HepG2 (cell line): ENCODE data around the gene HELZ2. TPM values are rescaled to one million over a fixed set of nuclear protein-coding genes. Genes with fewer than 3 reads are reported as not detected.

ENCODE experiments used
- ATF3 ChIP-seq: sonication (generic); formaldehyde crosslinking; IDR thresholded peaks from 2 replicates; pipeline ENCODE4 v1.4.0; 2020; ENCODE audit warnings: missing genetic modification reagents
- CAMTA2 ChIP-seq: sonication (generic); formaldehyde crosslinking; IDR thresholded peaks from 2 replicates; pipeline ENCODE4 v1.4.0; 2020; ENCODE audit warnings: mild to moderate bottlenecking, missing genetic modification reagents, borderline replicate concordance
- CENPT ChIP-seq: sonication (generic); formaldehyde crosslinking; IDR thresholded peaks from 2 replicates; pipeline ENCODE4 v1.8.0; 2022; ENCODE audit warnings: low read depth, mild to moderate bottlenecking, moderate library complexity, missing genetic modification reagents
- ELF4 ChIP-seq: sonication (generic); formaldehyde crosslinking; IDR thresholded peaks from 2 replicates; pipeline ENCODE4 v1.5.0; 2020; ENCODE audit warnings: missing genetic modification reagents, mild to moderate bottlenecking, moderate library complexity, borderline replicate concordance
- GFI1 ChIP-seq: sonication (generic); formaldehyde crosslinking; IDR thresholded peaks from 2 replicates; pipeline ENCODE4 v1.5.0; 2020; ENCODE audit warnings: missing genetic modification reagents, mild to moderate bottlenecking, borderline replicate concordance
- HDAC1 ChIP-seq: sonication (generic); formaldehyde crosslinking; IDR thresholded peaks from 2 replicates; pipeline ENCODE4 v1.5.1; 2020; ENCODE audit warnings: mild to moderate bottlenecking, missing genetic modification reagents
- HIVEP1 ChIP-seq: sonication (generic); formaldehyde crosslinking; IDR thresholded peaks from 2 replicates; pipeline ENCODE4 v1.4.0; 2020; ENCODE audit warnings: mild to moderate bottlenecking, missing genetic modification reagents
- HMGXB3 ChIP-seq: sonication (generic); formaldehyde crosslinking; IDR thresholded peaks from 2 replicates; pipeline ENCODE4 v1.4.0; 2020; ENCODE audit warnings: missing genetic modification reagents, borderline replicate concordance
- NFE2L1 ChIP-seq: sonication (generic); formaldehyde crosslinking; IDR thresholded peaks from 2 replicates; pipeline ENCODE4 v1.4.0; 2020; ENCODE audit warnings: missing genetic modification reagents, mild to moderate bottlenecking, borderline replicate concordance
- NFIB ChIP-seq: sonication (generic); formaldehyde crosslinking; IDR thresholded peaks from 2 replicates; pipeline ENCODE4 v1.9.0; 2021; ENCODE audit warnings: missing genetic modification reagents, mild to moderate bottlenecking, borderline replicate concordance
- POGZ ChIP-seq: sonication (generic); formaldehyde crosslinking; IDR thresholded peaks from 2 replicates; pipeline ENCODE4 v1.4.0; 2020; ENCODE audit warnings: mild to moderate bottlenecking, missing genetic modification reagents
- SALL2 ChIP-seq: sonication (generic); formaldehyde crosslinking; IDR thresholded peaks from 2 replicates; pipeline ENCODE4 v1.8.1; 2023; ENCODE audit warnings: mild to moderate bottlenecking, missing genetic modification reagents, inconsistent platforms
- SRSF1 ChIP-seq: fragments of 200-400 bp; formaldehyde crosslinking; optimal IDR thresholded peaks from 2 replicates; pipeline ENCODE3; 2017; ENCODE audit warnings: mild to moderate bottlenecking, low read depth, low read length, moderate library complexity
- TEAD3 ChIP-seq: optimal IDR thresholded peaks from 2 replicates; pipeline ENCODE3; 2016; ENCODE audit warnings: borderline replicate concordance
- THAP8 ChIP-seq: sonication (generic); formaldehyde crosslinking; IDR thresholded peaks from 2 replicates; pipeline ENCODE4 v1.5.1; 2020; ENCODE audit warnings: missing genetic modification reagents, mild to moderate bottlenecking, borderline replicate concordance
- ZFP91 ChIP-seq: sonication (generic); formaldehyde crosslinking; IDR thresholded peaks from 2 replicates; pipeline ENCODE4 v1.9.0; 2022; ENCODE audit warnings: missing genetic modification reagents, mild to moderate bottlenecking, borderline replicate concordance
- ZNF275 ChIP-seq: sonication (generic); formaldehyde crosslinking; IDR thresholded peaks from 2 replicates; pipeline ENCODE4 v1.8.0; 2022; ENCODE audit warnings: missing genetic modification reagents, mild to moderate bottlenecking, inconsistent platforms, borderline replicate concordance
- ZNF557 ChIP-seq: sonication (generic); formaldehyde crosslinking; IDR thresholded peaks from 2 replicates; pipeline ENCODE4 v1.4.0; 2020; ENCODE audit warnings: missing genetic modification reagents
- ZNF567 ChIP-seq: sonication (generic); formaldehyde crosslinking; IDR thresholded peaks from 2 replicates; pipeline ENCODE4 v1.8.1; 2023; ENCODE audit warnings: mild to moderate bottlenecking, missing genetic modification reagents, borderline replicate concordance
- polyA plus RNA-seq, 8 experiments: library from polyadenylated mRNA; depleted of rRNA in 3 of 8; stranded (reverse) in 7 of 8; unstranded in 1 of 8; fragments of >200 nt; fragmentation: Illumina TruSeq in 4 of 8; extraction: Trizol in 4 of 8; gene quantifications; 2 replicates each; pipeline versions ENCODE4 v1.2.1 to v1.2.3, GENCODE V29; 2011 to 2016; ENCODE audit warnings: low read depth in 4 of 8, missing spikeins in 1 of 8, mixed read lengths in 1 of 8; ENCODE audit not compliant: insufficient read depth in 1 of 8
- total RNA-seq, 5 experiments: library from RNA; depleted of rRNA; stranded (reverse); fragments of >200 nt; fragmentation: Illumina TruSeq; extraction: Trizol; gene quantifications; 2 replicates each; pipeline ENCODE4 v1.2.3, GENCODE V29; 2016; ENCODE audit warnings: low read depth in 1 of 5

The HELZ2 gene
- total and polyA plus RNA-seq, 2 of the 13 experiments (the other 11 are each of a cell fraction or from before 2014, with no cell fraction given) = 9.6 to 10.1 TPM

DNA sequence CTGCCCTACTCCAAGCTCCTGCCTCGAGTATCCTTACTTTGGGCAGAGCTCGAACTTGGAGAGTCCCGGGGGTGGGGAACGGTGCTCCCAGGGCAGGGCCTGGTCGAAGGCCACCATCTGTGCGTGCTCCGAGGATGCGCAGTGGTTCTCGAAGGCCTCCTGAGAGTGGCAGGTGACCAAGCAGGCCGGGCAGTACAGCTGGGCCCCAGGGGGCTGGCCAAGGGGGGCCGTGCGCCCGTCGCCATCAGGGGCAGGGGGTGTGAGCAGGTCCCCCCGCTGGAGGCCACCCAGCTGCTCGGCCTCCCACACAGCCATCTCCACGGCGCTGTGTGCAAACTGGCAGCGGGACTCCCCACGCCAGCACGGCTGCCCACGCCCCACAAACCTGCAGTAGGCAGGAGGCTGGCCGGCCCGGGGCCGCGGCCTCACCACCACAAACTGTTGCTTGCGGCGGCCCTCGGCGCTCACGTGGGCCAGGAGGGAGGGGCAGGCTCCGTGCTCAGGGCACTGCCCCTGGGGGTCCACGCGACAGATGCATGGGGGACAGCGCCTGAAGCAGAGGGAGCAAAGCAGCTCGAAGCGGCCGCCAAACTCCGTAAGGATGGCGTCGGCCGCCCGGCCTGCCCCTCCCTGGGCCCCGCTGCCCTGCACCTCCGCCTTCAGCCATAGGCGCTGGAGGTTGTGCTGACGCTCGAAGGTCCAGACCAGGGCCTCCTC, 1.8 kb downstream of the HELZ2 start (continued):
- TF ChIP-seq THAP8 (CRISPR knock-in tag) (no peak), ZNF557 (no peak), TEAD3 (CRISPR knock-in tag) (no peak), POGZ (CRISPR knock-in tag) (no peak), GFI1 (CRISPR knock-in tag) (no peak), ZNF275 (CRISPR knock-in tag) (no peak), NFIB (CRISPR knock-in tag) (0 out of 2 replicates have a peak, but pooled peaks have one; percentile 34), SRSF1 (no peak), HIVEP1 (CRISPR knock-in tag) (no peak), ZFP91 (peak; percentile 24; the same call in 1 of the 2 replicates), SALL2 (CRISPR knock-in tag) (no peak), CAMTA2 (CRISPR knock-in tag) (peak; percentile 31; the same call in 1 of the 2 replicates), HDAC1 (CRISPR knock-in tag) (0 out of 2 replicates have a peak, but pooled peaks have one; percentile 9), ELF4 (CRISPR knock-in tag) (no peak), ATF3 (CRISPR knock-in tag) (no peak), NFE2L1 (CRISPR knock-in tag) (no peak), HMGXB3 (no peak), ZNF567 (0 out of 2 replicates have a peak, but pooled peaks have one; percentile 17), CENPT (no peak)
